Fibroblast of the conjunctiva (primary cell): ENCODE results near the gene PCSK6.

Source experiments
- DNase-seq: peaks from one replicate; pipeline ENCODE4 v3.0.0-alpha.2; 2010; ENCODE audit warnings: low read depth

The PCSK6 gene

GRCh38 chr15:101522621-101523559 lies 33.4 kb upstream of the PCSK6 start:
- no peak for DNase-seq

DNA sequence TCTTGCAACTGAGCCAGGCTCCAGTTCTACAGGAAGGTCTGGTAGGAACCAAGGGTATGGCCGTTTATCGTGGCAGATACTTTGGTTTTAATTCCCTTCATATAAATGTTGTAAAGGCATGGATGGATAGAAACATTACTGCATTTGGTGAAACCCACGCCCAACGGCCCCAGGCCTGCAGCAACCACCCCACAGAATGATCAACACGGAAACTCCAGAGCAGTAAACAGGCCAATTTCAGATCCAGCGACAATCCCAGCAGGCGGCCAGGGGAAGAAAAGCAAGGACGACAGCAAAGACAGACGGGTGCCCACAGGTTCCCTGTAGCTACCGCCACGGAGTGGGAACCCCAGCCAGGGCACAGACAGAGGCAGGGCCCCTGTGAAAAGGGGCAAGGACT lies 32.6 kb upstream of the PCSK6 start:
- no peak for DNase-seq

GRCh38 chr15:101521591-101521990 lies 32.1 kb upstream of the PCSK6 start:
- no peak for DNase-seq

DNA sequence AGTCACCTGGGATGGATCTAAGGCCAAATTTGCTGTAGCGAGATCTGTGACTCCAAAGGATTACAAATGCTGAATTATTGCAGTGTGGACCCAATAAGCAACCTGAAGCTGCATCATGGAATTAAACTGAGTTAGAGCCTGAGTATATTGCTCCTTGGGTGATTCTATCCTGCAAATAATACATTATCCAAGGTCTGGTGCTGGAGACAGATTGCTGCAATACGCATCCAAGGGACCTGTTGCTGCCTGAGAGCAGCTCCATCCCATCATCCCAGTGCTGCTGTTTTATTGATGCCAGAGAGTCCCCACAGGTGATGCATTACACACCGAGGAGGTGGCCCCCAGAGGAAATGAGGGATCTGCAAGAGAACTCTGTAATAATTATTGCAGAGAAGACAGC lies 31.6 kb upstream of the PCSK6 start:
- DNase-seq, result no peak

DNA sequence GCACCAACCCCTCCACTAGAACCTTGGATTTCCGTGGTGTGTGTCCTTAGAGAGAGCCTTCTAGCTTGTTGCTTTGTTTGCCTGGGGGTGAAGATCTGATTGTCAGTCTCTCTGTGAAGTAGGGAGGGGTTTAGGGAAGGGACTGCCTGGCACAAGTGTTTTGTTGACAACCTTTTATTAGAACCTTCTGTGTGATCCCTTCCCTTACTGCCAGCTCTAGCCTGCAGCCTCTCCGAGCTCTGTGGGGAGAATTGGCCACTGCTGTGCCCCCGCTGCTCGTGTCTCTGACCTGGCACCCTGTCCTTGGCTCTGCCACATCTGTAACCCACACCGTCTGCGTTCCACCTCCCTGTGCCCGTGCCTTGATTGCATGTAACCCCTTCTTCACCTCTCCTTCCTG lies 30.9 kb upstream of the PCSK6 start:
- DNase-seq, result no peak

- DNase-seq, result no peak
Measured at GRCh38 chr15:101517504-101517903, 28.0 kb upstream of the PCSK6 start.

DNA sequence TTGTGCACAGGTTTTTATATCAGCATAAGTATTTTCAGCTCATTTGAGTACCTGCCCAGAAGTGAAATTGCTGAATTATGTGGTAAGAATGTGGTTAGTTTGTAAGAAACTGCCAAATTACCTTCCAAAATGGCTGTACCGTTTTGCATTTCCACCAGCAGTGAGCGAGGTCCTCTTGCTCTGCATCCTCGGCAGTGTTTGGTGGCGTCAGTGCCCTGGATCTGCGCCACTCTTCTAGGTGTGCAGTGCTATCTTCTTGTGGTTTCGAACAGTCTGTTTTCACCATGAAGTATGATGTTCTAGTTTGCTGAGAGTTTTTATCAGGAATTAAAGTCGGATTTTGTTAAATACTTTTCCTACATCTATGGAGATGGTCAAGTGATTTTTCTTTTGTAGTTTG lies 24.8 kb upstream of the PCSK6 start:
- no peak for DNase-seq

DNA sequence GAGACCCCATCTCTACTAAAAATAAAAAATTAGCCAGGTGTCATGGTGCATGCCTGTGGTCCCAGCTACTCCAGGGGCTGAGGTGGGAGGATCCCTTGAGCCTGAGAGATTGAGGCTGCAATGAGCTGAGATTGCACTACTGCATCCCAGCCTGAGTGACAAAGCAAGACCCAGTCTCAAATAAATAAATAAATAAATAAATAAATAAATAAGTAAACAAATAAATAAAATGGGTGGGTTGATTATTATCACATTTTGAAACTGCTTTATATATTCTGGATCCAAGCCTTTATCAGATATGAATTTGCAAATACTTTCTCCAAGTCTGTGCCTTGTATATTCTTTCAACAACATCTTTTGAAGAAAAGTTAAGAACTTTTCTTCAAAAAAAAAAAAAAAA lies 22.2 kb upstream of the PCSK6 start:
- DNase-seq, result no peak

- no peak for DNase-seq
Measured at GRCh38 chr15:101510212-101511197, 21.0 kb upstream of the PCSK6 start.

DNA sequence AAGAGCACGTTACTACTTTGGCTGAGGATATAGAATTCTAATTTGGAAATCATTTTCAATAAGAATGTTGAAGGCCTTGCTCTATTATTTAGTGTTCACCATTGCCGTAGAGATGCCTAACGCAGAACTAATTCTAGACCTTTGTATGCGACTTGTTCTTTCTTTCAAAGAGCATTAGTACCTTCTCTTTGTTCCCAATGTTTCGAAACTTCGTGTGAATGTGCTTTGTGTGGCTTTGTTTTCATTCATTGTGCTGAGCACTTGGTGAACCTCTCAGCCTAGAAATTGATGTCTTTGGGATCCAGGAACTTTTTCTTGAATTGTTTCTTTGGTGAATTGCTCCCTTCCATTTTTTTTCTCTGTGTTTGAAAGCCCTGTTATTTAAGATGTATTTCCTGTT lies 19.8 kb upstream of the PCSK6 start:
- DNase-seq, result no peak

GRCh38 chr15:101506491-101506890 lies 17.0 kb upstream of the PCSK6 start:
- DNase-seq, result no peak

DNA sequence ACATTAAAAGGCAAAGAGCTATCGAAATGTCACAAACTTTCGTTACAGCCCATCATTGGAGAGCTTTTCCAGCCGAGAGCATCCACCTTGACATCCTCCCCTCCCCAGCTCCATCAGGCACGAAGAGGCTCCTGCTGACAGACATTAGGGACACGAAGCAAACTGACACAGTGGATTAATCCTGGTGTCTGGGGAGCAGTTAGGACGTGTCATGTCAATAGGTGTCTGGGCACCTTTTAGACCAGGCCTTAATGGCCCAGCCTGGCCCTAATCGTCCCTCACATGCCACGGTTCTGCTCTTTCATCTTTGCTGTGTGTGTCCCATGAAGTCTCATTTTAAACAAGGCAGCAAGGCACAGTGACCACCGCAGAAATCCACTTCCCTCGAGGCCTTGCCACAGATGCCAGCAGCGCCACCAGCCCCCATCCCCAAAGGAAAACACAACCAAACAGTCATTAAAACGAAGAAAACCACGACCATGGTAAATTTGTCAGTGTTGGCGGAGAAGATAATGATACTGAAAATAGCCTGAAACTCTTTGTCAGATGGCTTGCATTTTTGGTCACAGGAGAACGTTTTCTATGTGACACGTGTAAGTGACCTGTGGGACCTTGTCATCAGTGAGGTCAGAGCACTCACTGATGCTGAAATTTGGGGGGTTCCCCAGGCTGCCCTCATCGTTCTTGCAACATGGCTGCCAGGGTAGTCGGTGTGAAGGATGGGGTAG lies 16.3 kb upstream of the PCSK6 start:
- DNase-seq, result no peak

DNA sequence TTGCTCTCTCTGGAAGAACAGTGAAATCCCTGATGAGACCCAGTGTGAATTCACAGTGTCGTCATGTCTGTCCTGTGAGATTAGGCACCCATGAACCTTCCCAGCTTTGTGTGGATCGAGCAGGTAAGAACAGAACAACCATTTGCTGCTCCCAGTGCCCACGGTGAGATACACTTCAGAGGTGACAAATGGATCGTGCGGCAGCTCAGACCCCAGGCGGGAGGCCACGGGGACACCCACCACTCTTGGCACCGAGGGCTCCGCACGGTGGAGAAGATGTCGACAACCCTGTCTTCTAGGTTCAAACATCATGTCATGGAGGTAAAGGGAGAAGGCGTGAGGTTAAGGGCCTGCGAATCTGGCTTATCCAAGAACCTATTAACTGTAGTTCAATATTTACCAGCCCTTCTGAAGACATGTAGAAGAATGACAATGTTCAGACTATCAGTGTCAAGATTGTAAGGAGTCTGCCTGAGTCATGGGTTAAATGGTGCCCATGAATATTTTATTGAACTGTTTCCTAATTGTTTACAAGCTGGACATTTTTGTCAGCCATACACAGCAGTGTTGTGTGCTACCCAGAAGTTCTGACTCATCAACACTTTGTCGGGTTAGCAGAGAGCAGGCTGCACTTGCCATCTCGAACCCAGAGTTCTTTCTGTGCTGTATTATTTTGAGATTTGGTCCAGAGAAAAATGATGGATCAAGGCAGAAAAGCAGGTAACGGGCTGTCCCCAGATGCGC lies 15.5 kb upstream of the PCSK6 start:
- DNase-seq, result no peak

GRCh38 chr15:101504373-101504772 lies 14.9 kb upstream of the PCSK6 start:
- DNase-seq, result no peak

DNA sequence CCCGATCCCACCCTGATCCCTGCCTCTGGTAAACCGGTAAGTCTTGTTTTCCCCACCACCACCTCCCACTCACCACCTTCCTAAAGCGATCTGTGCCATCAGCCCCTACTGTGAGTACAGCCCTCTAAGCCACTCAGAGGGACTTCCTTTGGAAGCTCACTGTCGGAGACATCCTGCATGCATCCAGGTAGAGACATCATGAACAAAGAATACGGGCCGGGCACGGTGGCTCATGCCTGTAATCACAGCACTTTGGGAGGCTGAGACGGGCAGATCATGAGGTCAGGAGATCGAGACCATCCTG lies 13.7 kb upstream of the PCSK6 start:
- no peak for DNase-seq

DNA sequence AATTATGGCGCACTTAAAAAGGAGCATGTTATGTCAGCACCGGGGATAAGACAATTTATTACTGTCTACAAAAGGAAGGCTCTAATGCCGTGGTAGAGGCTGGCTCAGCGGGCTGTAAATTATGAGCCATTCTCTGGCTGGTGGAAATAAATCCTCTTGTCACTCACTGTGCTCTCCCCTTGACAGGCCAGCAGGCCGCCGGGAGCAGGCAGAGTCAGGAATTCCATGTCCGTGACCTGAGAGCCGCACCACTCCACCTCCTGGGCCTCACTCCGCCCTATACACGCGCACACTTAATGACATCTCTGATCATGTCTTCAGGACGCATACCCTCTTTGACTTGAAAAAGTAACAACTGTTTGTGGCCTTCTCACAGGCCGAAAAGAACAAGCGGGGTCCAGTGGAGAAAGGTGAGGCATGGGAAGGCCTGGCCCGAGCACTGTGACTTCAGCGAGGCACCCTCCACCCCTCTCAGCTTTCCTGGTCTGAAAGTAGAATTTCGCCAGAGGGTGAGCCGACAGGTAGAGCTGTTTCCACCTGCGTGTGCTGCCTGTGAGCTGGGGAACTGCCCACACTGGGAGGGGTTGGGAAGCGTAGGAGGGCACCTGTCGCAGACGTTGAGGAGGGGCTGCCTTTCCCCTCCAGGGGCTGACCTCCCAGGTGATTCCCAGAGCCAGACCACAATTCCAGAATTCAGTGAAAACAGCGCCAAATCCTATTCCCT lies 13.2 kb upstream of the PCSK6 start:
- DNase-seq, result no peak

- DNase-seq, result no peak
Measured at GRCh38 chr15:101501703-101502373, 12.3 kb upstream of the PCSK6 start.

DNA sequence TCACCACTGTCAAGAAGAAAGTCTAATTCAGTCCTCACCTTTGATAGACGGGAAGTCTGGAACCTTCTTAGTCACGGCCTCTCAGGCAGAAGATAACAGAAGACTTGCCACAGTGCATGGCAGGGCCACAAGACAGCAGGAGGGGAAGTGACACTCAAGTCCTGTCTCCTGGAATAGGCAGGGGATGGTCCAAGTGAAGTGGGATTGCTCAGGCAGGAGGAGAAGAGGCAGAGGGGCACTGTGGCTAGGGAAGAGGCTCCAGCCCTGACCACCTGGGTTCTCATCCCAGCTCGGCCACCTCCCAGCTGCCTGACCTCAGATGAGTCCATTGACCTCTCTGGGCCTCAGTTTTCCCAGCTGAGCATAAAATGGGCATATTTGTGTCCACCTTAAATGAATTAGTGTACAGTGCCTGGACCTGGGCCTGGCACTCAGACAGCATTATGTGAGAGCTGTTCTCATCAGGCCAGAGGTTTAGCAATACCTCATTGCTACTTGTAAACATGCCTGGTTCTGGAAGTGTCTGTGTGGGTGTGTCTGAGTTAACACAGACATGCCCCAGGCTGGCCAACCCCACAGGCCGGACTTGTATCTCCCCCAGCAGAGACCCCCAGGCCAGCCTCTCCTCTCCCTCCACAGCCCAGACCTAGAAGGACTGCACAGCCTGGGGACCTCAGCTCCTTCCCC lies 11.5 kb upstream of the PCSK6 start:
- DNase-seq, result no peak

DNA sequence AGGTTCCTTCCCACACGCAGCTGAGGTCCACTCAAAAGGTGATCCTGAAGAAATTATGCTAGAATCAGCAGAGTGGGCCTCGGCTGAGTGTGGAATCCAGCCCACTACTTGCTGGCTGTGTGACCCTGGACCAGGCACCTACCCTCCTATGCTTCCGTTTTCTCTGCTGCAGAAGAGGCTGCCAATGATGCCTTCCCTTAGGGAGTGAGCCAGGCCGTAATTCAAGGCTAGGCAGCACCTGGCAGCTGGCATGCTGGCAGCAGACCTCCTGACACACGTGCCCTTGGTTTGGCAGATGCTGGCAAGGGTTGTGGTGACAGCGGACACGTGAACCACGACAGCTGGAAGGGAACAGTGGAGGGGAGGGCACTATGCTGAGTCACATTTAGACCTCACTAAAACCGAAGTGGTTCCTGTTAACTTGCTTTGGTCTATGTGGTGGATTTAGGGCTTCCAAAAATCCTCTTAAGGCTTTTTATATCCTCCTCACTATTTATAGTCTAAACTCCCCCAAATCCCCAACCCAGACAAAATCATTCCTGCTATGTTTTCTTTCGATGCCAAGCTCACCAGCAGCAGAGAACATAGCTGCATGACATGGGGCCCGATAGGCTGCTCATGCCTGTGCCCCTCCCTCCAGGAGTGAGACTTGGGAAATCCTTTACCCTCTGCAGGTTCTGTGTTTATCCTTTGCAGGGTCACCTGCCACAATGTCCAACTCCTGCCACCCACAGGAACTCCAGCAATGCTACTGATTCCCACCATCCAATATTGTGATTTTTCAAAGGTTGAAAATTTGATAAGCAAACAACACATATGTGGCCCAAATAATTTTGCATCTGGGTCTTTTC lies 10.6 kb upstream of the PCSK6 start:
- DNase-seq, result no peak
